ENCODE measurements around the gene PAWR. TPM values are rescaled to one million over a fixed set of nuclear protein-coding genes. Genes with fewer than 3 reads are reported as not detected.

Gene PAWR
- total RNA-seq = 1 to 10 TPM; 5.2 to 5.6 TPM

- intact Hi-C loops (cut with micrococcal nuclease) = loop anchor here (1.0 to 2.0 kb wide), 2 partner anchors 136 to 494 kb away; no protein-coding TSS in a partner anchor
- H3K4me3 Mint-ChIP-seq = peak within 1 kb of the TSS; percentile 72
- H3K36me3 Mint-ChIP-seq (ENCODE audit: low read depth) = no peaks in the 10 kb centered on the region
- CTCF ChIA-PET = no interaction called here
- H3K9me3 Mint-ChIP-seq = no peaks in the 10 kb centered on the region
- H3K4me1 Mint-ChIP-seq (ENCODE audit: low read depth) = peaks cover 7% of the 10 kb centered on the region
- H3K27ac Mint-ChIP-seq = no peak within 1 kb of the TSS
- peak; percentile 32 for DNase-seq
- H3K27me3 Mint-ChIP-seq (ENCODE audit: low read depth) = peaks cover 46% of the 10 kb centered on the region
Measured at GRCh38 chr12:79690638-79691510, at the start of gene PAWR. Gene PAWR, minus strand, starts transcription at chr12:79690964. Its CDS starts 720 bp downstream, at chr12:79690244.

- CTCF ChIA-PET = interaction anchor here (0.6 to 1.4 kb wide), 3 partner anchors 9 to 45 kb away, joined by 3 read pairs; no protein-coding TSS in a partner anchor
- intact Hi-C loops (cut with micrococcal nuclease) = loop anchor here (1.0 to 5.0 kb wide), 6 partner anchors 183 to 1591 kb away; no protein-coding TSS in a partner anchor
- Mint-ChIP-seq H3K9me3 (no peaks in the 10 kb centered on the region), H3K4me1 (ENCODE audit: low read depth) (no peaks in the 10 kb centered on the region), H3K36me3 (ENCODE audit: low read depth) (no peaks in the 10 kb centered on the region), H3K27me3 (ENCODE audit: low read depth) (peaks cover 9% of the 10 kb centered on the region), H3K27ac (no peak overlapping the region), H3K4me3 (no peak overlapping the region)
- peak; percentile 43 for DNase-seq
Measured at GRCh38 chr12:79737875-79738718, 47.3 kb upstream of the PAWR start.

- no peak overlapping the region for H3K27ac Mint-ChIP-seq
- intact Hi-C loops (cut with micrococcal nuclease) = no loop called here
- H3K36me3 Mint-ChIP-seq (ENCODE audit: low read depth) = no peaks in the 10 kb centered on the region
- H3K27me3 Mint-ChIP-seq (ENCODE audit: low read depth) = peaks cover 27% of the 10 kb centered on the region
- DNase-seq = no peak
- CTCF ChIA-PET = interaction anchor here (1.0 kb wide), 1 partner anchor 454 kb away, joined by 4 read pairs; no protein-coding TSS in a partner anchor
- no peaks in the 10 kb centered on the region for H3K4me1 Mint-ChIP-seq (ENCODE audit: low read depth)
- no peaks in the 10 kb centered on the region for H3K9me3 Mint-ChIP-seq
- no peak overlapping the region for H3K4me3 Mint-ChIP-seq
Measured at GRCh38 chr12:79732638-79733037, 41.9 kb upstream of the PAWR start.

- H3K4me3 Mint-ChIP-seq = no peak overlapping the region
- intact Hi-C loops (cut with micrococcal nuclease) = no loop called here
- CTCF ChIA-PET = no interaction called here
- H3K27me3 Mint-ChIP-seq (ENCODE audit: low read depth) = peaks cover 27% of the 10 kb centered on the region
- H3K27ac Mint-ChIP-seq = no peak overlapping the region
- no peaks in the 10 kb centered on the region for H3K36me3 Mint-ChIP-seq (ENCODE audit: low read depth)
- H3K9me3 Mint-ChIP-seq = no peaks in the 10 kb centered on the region
- no peak for DNase-seq
- no peaks in the 10 kb centered on the region for H3K4me1 Mint-ChIP-seq (ENCODE audit: low read depth)
Measured at GRCh38 chr12:79725987-79726386, 35.2 kb upstream of the PAWR start.

DNA sequence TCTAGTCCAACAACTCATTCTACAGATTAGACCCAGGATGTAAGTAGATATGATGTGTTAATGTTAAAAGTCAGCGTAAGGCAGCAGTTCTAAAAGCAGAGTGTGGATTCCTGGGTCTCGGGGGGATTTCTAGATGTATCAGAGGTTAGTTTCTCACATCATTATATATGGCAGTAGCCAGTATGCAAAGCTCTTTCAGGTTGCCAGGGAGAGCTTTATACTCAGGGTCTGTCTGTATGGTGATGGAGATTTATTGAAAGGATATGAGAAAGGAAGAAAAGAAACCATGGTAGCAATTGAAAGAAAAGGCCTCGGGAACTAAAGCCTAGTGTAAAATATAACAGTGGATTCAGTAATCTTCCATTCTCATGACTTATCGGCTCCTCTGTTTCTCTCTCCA, 26.2 kb upstream of the PAWR start:
- Mint-ChIP-seq H3K4me1 (ENCODE audit: low read depth) (no peaks in the 10 kb centered on the region), H3K9me3 (no peaks in the 10 kb centered on the region), H3K27me3 (ENCODE audit: low read depth) (peaks cover 12% of the 10 kb centered on the region), H3K27ac (no peak overlapping the region), H3K4me3 (no peak overlapping the region), H3K36me3 (ENCODE audit: low read depth) (no peaks in the 10 kb centered on the region)
- intact Hi-C loops (cut with micrococcal nuclease) = no loop called here
- no peak for DNase-seq
- CTCF ChIA-PET = no interaction called here

- Mint-ChIP-seq H3K27ac (no peak overlapping the region), H3K27me3 (ENCODE audit: low read depth) (peaks cover 16% of the 10 kb centered on the region), H3K4me1 (ENCODE audit: low read depth) (no peaks in the 10 kb centered on the region), H3K9me3 (no peaks in the 10 kb centered on the region), H3K36me3 (ENCODE audit: low read depth) (no peaks in the 10 kb centered on the region), H3K4me3 (no peak overlapping the region)
- intact Hi-C loops (cut with micrococcal nuclease) = no loop called here
- no peak for DNase-seq
- CTCF ChIA-PET = no interaction called here
Measured at GRCh38 chr12:79715308-79715707, 24.5 kb upstream of the PAWR start.

DNA sequence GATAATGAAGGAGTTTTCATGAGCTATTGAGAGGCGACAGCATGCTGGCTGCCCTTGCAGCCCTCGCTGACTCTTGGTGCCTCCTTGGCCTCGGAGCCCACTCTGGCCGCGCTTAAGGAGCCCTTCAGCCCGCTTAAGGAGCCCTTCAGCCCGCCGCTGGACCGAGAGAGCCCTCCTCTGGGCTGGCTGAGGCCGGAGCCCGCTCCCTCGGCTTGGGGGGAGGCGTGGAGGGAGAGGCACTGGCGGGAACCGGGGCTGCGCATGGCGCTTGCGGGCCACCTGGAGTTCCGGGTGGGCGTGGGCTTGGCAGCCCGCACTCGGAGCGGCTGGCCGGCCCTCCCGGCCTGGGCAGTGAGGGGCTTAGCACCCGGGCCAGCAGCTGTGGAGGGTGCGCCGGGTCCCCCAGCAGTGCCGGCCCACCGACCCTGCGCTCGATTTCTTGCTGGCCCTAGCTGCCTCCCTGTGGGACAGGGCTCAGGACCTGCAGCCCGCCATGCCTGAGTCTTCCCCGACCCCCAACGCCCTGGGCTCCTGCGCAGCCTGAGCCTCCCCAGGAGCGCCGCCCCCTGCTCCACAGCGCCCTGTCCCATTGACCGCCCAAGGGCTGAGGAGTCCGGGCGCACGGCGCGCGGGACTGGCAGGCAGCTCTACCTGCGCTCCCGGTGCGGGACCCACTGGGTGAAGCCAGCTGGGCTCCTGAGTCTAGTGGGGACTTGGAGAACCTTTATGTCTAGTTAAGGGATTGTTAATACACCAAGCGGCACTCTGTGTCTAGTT, 20.1 kb upstream of the PAWR start:
- H3K4me1 Mint-ChIP-seq (ENCODE audit: low read depth) = no peaks in the 10 kb centered on the region
- intact Hi-C loops (cut with micrococcal nuclease) = no loop called here

DNA sequence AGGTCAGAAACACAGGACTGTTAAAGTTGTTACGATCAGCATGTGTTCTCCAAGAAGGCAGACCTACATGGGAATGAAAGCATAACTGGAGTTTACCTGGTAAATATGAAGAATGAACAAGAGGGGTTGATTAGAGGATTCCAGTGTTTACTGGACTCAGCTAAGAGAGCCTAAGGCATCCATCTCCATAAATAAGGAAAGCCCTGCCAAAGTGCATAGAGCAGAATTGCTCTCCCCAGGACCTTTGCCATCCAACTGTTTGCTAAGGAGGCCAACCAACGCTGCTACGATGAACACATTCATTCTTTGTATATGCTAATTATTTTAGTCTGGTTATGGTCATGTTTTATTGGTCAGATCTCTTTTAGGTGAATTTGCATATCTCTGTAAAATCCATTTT, 17.1 kb upstream of the PAWR start:
- DNase-seq = no peak
- Mint-ChIP-seq H3K27ac (no peak overlapping the region), H3K4me3 (no peak overlapping the region), H3K27me3 (ENCODE audit: low read depth) (peaks cover 15% of the 10 kb centered on the region), H3K9me3 (no peaks in the 10 kb centered on the region), H3K4me1 (ENCODE audit: low read depth) (no peaks in the 10 kb centered on the region), H3K36me3 (ENCODE audit: low read depth) (no peaks in the 10 kb centered on the region)
- intact Hi-C loops (cut with micrococcal nuclease) = no loop called here
- CTCF ChIA-PET = interaction anchor here (0.5 to 0.6 kb wide), 2 partner anchors 16 to 31 kb away, joined by 3 read pairs; no protein-coding TSS in a partner anchor

More for the DNA sequence above, 20.1 kb upstream of the PAWR start:
- DNase-seq = no peak
- Mint-ChIP-seq H3K4me3 (no peak overlapping the region), H3K27ac (no peak overlapping the region), H3K9me3 (no peaks in the 10 kb centered on the region), H3K27me3 (ENCODE audit: low read depth) (peaks cover 19% of the 10 kb centered on the region), H3K36me3 (ENCODE audit: low read depth) (no peaks in the 10 kb centered on the region)
- CTCF ChIA-PET = no interaction called here

DNA sequence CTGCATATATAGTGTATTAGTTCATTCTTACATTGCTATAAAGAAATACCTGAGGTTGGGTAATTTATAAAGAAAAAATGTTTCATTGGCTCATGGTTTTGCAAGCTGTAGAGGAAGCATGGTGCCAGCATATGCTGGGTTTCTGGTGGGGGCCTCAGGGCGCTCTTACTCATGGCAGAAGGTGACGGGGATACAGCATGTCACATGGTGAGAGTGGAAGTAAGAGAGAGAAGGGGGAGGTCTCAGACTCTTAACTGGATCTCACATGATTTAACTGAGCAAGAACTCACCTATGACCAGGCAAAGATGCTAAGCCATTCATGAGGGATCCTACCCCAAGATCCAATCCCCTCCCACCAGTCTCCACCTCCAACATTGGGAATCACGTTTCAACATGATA, 15.9 kb upstream of the PAWR start:
- H3K9me3 Mint-ChIP-seq = no peaks in the 10 kb centered on the region
- H3K4me3 Mint-ChIP-seq = no peak overlapping the region
- intact Hi-C loops (cut with micrococcal nuclease) = no loop called here
- DNase-seq = no peak
- no peaks in the 10 kb centered on the region for H3K36me3 Mint-ChIP-seq (ENCODE audit: low read depth)
- H3K4me1 Mint-ChIP-seq (ENCODE audit: low read depth) = no peaks in the 10 kb centered on the region
- no peak overlapping the region for H3K27ac Mint-ChIP-seq
- peaks cover 9% of the 10 kb centered on the region for H3K27me3 Mint-ChIP-seq (ENCODE audit: low read depth)
- CTCF ChIA-PET = no interaction called here

DNA sequence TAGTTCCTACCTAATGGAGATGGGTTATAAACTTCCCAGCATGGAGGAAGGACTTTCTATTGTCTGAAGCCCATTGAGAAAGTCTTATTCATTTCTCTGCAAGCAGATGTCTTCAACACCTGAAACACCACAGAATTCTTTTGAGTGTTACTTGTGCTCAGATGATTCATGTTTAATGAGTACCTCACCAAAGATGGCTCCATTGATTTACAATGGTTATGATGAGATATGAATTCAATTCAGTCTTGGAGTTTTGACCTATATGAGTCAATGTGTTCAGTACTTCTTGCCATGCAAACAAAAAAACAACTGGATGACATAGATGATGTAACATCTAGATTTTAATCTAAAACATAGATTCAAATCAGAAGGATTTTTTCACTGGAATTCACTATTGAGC, 15.4 kb upstream of the PAWR start:
- Mint-ChIP-seq H3K36me3 (ENCODE audit: low read depth) (no peaks in the 10 kb centered on the region), H3K4me1 (ENCODE audit: low read depth) (no peaks in the 10 kb centered on the region), H3K9me3 (no peaks in the 10 kb centered on the region), H3K27ac (no peak overlapping the region), H3K4me3 (no peak overlapping the region), H3K27me3 (ENCODE audit: low read depth) (peaks cover 9% of the 10 kb centered on the region)
- no peak for DNase-seq
- CTCF ChIA-PET = no interaction called here
- intact Hi-C loops (cut with micrococcal nuclease) = no loop called here

DNA sequence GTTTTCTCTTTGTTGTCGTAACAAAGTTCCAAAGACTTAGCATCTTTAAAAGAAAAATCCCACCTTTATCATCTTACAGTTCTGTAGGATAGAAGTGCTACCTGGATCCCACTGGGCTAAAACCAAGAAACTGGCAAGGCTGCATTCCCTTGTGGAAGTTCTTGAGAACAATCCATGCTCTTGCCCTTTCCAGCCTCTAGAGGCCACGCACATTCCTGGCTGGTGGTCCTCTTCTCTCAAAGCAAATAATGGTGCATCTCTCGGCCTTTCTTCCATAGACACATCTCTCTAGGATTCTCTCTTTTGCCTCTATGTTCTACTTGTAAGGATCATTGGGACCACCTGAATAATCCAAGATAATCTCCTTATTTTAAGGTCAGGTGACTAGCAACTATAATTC, 8.2 kb upstream of the PAWR start:
- Mint-ChIP-seq H3K36me3 (ENCODE audit: low read depth) (no peaks in the 10 kb centered on the region), H3K4me3 (no peak overlapping the region), H3K4me1 (ENCODE audit: low read depth) (no peaks in the 10 kb centered on the region), H3K9me3 (no peaks in the 10 kb centered on the region), H3K27ac (no peak overlapping the region), H3K27me3 (ENCODE audit: low read depth) (peaks cover 16% of the 10 kb centered on the region)
- intact Hi-C loops (cut with micrococcal nuclease) = no loop called here
- DNase-seq = no peak
- CTCF ChIA-PET = no interaction called here

DNA sequence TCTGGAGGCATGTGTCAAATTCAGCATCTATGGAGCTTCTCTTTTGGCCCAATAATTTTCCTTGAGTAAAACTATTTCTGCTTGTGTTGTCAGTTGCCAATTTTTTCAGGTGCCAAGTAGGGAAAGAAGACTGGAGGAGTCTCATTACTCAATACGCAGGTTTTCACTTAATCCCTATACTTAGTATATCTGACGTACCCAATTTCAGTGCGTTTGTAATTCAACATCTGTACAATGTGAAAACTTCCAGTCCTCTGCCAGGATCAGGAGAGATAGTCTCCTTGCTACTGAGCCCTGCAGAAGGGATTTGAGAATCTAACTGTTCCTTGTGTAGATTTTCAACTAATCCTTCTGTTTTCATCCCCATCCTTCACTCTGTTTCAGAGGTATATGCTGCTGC, 5.7 kb upstream of the PAWR start:
- intact Hi-C loops (cut with micrococcal nuclease) = no loop called here
- no peak for DNase-seq
- H3K27me3 Mint-ChIP-seq (ENCODE audit: low read depth) = peaks cover 31% of the 10 kb centered on the region
- peaks cover under 1% of the 10 kb centered on the region for H3K4me1 Mint-ChIP-seq (ENCODE audit: low read depth)
- CTCF ChIA-PET = no interaction called here
- H3K36me3 Mint-ChIP-seq (ENCODE audit: low read depth) = no peaks in the 10 kb centered on the region
- no peaks in the 10 kb centered on the region for H3K9me3 Mint-ChIP-seq
- H3K27ac Mint-ChIP-seq = no peak overlapping the region
- H3K4me3 Mint-ChIP-seq = no peak overlapping the region

Measured in activated naive CD4-positive, alpha-beta T cell treated with anti-CD3 and anti-CD28 coated beads for 36 hours (primary cell).